ENCODE data around the gene PDZD2.

DNA sequence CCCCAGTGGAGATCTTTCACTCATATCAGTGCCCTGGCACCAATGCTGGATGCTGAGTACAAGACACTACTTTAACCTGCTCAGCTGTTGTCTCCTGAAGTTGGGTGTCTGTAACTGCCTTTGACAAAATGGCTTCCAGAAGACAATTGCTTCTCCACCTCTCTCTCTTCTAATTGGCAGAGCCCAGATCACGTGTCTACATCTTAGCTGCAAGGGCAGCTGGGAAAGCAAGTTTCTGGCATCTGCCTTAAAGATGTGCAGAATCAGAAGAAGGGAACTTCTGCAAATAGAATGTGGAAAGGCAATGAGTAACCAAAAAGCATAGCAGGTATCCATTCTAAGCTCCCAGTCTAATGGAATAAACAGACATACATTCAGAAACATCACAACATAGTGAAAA lies 81.1 kb downstream of the PDZD2 start:
- TF ChIP-seq POLR2A (IDR thresholded peaks at IDR 0.05; ENCODE audit: low read length) = no peak
- TF ChIP-seq GATA1 (IDR thresholded peaks at IDR 0.05; ENCODE audit: low read depth, low read length) = no peak
